SK-N-SH (cell line): ENCODE data around the gene HSPG2. TPM values are rescaled to one million over a fixed set of nuclear protein-coding genes. Genes with fewer than 3 reads are reported as not detected.

ENCODE experiments used
- CTCF ChIA-PET: fragments of 300-600, 350-600 bp; formaldehyde crosslinking; extraction: SDS; loops from one replicate; lab custom pipeline; 2021; lab: Yijun Ruan, JAX
- POLR2A ChIA-PET: fragments of 350-600 bp; sonication (Branson Sonifier 250); formaldehyde crosslinking; extraction: SDS; loops from one replicate; lab custom pipeline; 2020; ENCODE audit warnings: antibody characterized with exemption, inconsistent platforms; lab: Yijun Ruan, JAX
- DNase-seq: peaks from one replicate; pipeline ENCODE4 v3.0.0; 2012
- H2AFZ ChIP-seq: fragments of 200-600 bp; sonication (generic); 2 replicates; pipeline ENCODE4 v1.8.1; 2016; ENCODE audit warnings: antibody characterized with exemption, mild to moderate bottlenecking, low read depth
- H3F3A ChIP-seq: fragments of 200-600 bp; sonication (generic); replicated peaks from 2 replicates; pipeline ENCODE3; 2016; ENCODE audit warnings: antibody characterized with exemption, mild to moderate bottlenecking; ENCODE audit not compliant: insufficient read depth
- H3K27ac ChIP-seq, 2 experiments: fragments of 200-500 bp in 1 of 2; fragments of 200-600 bp in 1 of 2; sonication (Bioruptor generic) in 1 of 2; sonication (generic), shearing (Covaris generic) in 1 of 2; 2 replicates each; pipeline versions ENCODE4 v1.5.1 to v1.6.1; 2014 to 2016; ENCODE audit warnings: low read depth in 2 of 2, inconsistent platforms in 1 of 2, low read length in 1 of 2, mild to moderate bottlenecking in 1 of 2, mixed read lengths in 1 of 2
- H3K27me3 ChIP-seq: fragments of 200-600 bp; sonication (generic), shearing (Covaris generic); 2 replicates; pipeline ENCODE4 v1.6.1; 2016; ENCODE audit warnings: mixed run types; ENCODE audit not compliant: insufficient read depth
- H3K36me3 ChIP-seq, 2 experiments: fragments of 200-500 bp in 1 of 2; fragments of 200-600 bp in 1 of 2; sonication (Bioruptor generic) in 1 of 2; sonication (generic) in 1 of 2; replicated peaks in 1 of 2; 2 replicates each; pipeline versions ENCODE3 to v1.5.1; 2014 to 2016; ENCODE audit warnings: low read length in 1 of 2, mild to moderate bottlenecking in 1 of 2; ENCODE audit not compliant: insufficient read depth in 2 of 2, control insufficient read depth in 1 of 2
- H3K4me1 ChIP-seq, 2 experiments: fragments of 200-500 bp in 1 of 2; fragments of 200-600 bp in 1 of 2; sonication (Bioruptor generic) in 1 of 2; sonication (generic), shearing (Covaris generic) in 1 of 2; 2 replicates each; pipeline versions ENCODE4 v1.5.1 to v1.6.1; 2014 to 2016; ENCODE audit warnings: low read depth in 1 of 2, low read length in 1 of 2, mixed run types in 1 of 2; ENCODE audit not compliant: insufficient read depth in 2 of 2, control insufficient read depth in 1 of 2
- H3K4me2 ChIP-seq: fragments of 200-600 bp; sonication (generic), shearing (Covaris generic); 2 replicates; pipeline ENCODE4 v1.6.1; 2017; ENCODE audit warnings: mixed run types
- H3K4me3 ChIP-seq, 2 experiments: fragments of 200-500 bp in 1 of 2; fragments of 200-600 bp in 1 of 2; sonication (Bioruptor generic) in 1 of 2; sonication (generic), shearing (Covaris generic) in 1 of 2; 2 replicates each; pipeline versions ENCODE4 v1.5.1 to v1.8.1; 2014 to 2016; ENCODE audit warnings: low read depth in 2 of 2, inconsistent platforms in 1 of 2, low read length in 1 of 2, mild to moderate bottlenecking in 1 of 2, mixed read lengths in 1 of 2, moderate library complexity in 1 of 2
- H3K79me2 ChIP-seq: fragments of 200-600 bp; sonication (generic); 2 replicates; pipeline ENCODE4 v1.8.1; 2017; ENCODE audit warnings: mild to moderate bottlenecking; ENCODE audit not compliant: insufficient read depth
- H3K9ac ChIP-seq: fragments of 200-600 bp; sonication (generic); 2 replicates; pipeline ENCODE4 v1.6.1; 2017; ENCODE audit warnings: mixed run types
- H3K9me2 ChIP-seq: fragments of 200-600 bp; sonication (generic); 2 replicates; pipeline ENCODE4 v1.6.1; 2017; ENCODE audit warnings: mixed run types
- H3K9me3 ChIP-seq: fragments of 200-600 bp; sonication (generic); 2 replicates; pipeline ENCODE4 v1.6.1; 2017; ENCODE audit warnings: mixed run types, mild to moderate bottlenecking, moderate library complexity
- H4K20me1 ChIP-seq: fragments of 200-600 bp; sonication (generic); 2 replicates; pipeline ENCODE4 v1.6.1; 2017; ENCODE audit warnings: mild to moderate bottlenecking, mixed run types; ENCODE audit not compliant: insufficient read depth
- CHD2 ChIP-seq: fragments of 150-350 bp; IDR thresholded peaks from 2 replicates; pipeline ENCODE4 v1.6.1; 2018; ENCODE audit warnings: low read length; ENCODE audit not compliant: partially characterized antibody
- EP300 ChIP-seq, 2 experiments: IDR thresholded peaks; 2 replicates each; pipeline versions ENCODE4 v1.4.0 to v1.6.1; 2012; ENCODE audit warnings: borderline replicate concordance in 1 of 2, low read depth in 1 of 2, low read length in 1 of 2
- EZH2phosphoT487 ChIP-seq: fragments of 200-600 bp; sonication (generic); IDR thresholded peaks from 2 replicates; pipeline ENCODE4 v1.6.1; 2017; ENCODE audit warnings: low read depth, mixed run types, mild to moderate bottlenecking, antibody characterized with exemption, moderate library complexity, borderline replicate concordance
- FOXJ3 ChIP-seq: sonication (generic); formaldehyde crosslinking; IDR thresholded peaks from 2 replicates; pipeline ENCODE4 v1.5.1; 2020; ENCODE audit warnings: mild to moderate bottlenecking, missing genetic modification reagents
- FOXM1 ChIP-seq: IDR thresholded peaks from 2 replicates; pipeline ENCODE4 v1.4.0; 2012; ENCODE audit warnings: low read depth, mild to moderate bottlenecking
- GABPA ChIP-seq: IDR thresholded peaks from 2 replicates; pipeline ENCODE4 v1.4.0; 2012; ENCODE audit warnings: low read depth, mild to moderate bottlenecking
- MEF2A ChIP-seq: IDR thresholded peaks from 2 replicates; pipeline ENCODE4 v1.4.0; 2012; ENCODE audit warnings: low read depth, borderline replicate concordance
- NFIC ChIP-seq: IDR thresholded peaks from 2 replicates; pipeline ENCODE4 v1.4.0; 2012; ENCODE audit warnings: borderline replicate concordance
- POLR2AphosphoS5 ChIP-seq: IDR thresholded peaks from 2 replicates; pipeline ENCODE4 v1.6.1; 2012; ENCODE audit warnings: low read depth, low read length
- RAD21 ChIP-seq: IDR thresholded peaks from 2 replicates; pipeline ENCODE4 v1.6.1; 2012; ENCODE audit warnings: mild to moderate bottlenecking, low read length
- RCOR1 ChIP-seq: fragments of 150-350 bp; IDR thresholded peaks from 2 replicates; pipeline ENCODE4 v1.6.1; 2017; ENCODE audit warnings: antibody characterized with exemption, low read length
- RFX5 ChIP-seq: IDR thresholded peaks from 2 replicates; pipeline ENCODE4 v1.6.1; 2012; ENCODE audit warnings: mild to moderate bottlenecking, improper control_type of control experiment, low read length
- RXRA ChIP-seq: IDR thresholded peaks from 2 replicates; pipeline ENCODE4 v1.4.0; 2012; ENCODE audit warnings: low read depth, mild to moderate bottlenecking, borderline replicate concordance
- USF1 ChIP-seq: IDR thresholded peaks from 2 replicates; pipeline ENCODE4 v1.4.0; 2012; ENCODE audit warnings: low read depth, borderline replicate concordance
- USF2 ChIP-seq: fragments of 150-350 bp; IDR thresholded peaks from 2 replicates; pipeline ENCODE4 v1.6.1; 2017; ENCODE audit warnings: antibody characterized with exemption, low read length, low read depth, borderline replicate concordance
- ZBTB33 ChIP-seq: IDR thresholded peaks from 2 replicates; pipeline ENCODE4 v1.4.0; 2012; ENCODE audit warnings: low read depth, borderline replicate concordance
- WGBS: methylation state at CpG from one replicate; pipeline ENCODE4 v1.1.6; 2017; ENCODE audit warnings: low lambda C conversion rate; 5-methylcytosine and 5-hydroxymethylcytosine counted together
- polyA plus RNA-seq, 3 experiments: library from polyadenylated mRNA; depleted of rRNA; stranded (reverse); fragments of >200 nt; gene quantifications; 2 replicates each; pipeline ENCODE4 v1.2.3, GENCODE V29; 2012
- TF ChIP-seq, protein P1 (sequence below): IDR thresholded peaks from 2 replicates; pipeline ENCODE4; 2012

HSPG2 gene
- polyA plus RNA-seq, 1 of the 3 experiments (the other 2 are of a cell fraction) = 28.9 TPM

DNA sequence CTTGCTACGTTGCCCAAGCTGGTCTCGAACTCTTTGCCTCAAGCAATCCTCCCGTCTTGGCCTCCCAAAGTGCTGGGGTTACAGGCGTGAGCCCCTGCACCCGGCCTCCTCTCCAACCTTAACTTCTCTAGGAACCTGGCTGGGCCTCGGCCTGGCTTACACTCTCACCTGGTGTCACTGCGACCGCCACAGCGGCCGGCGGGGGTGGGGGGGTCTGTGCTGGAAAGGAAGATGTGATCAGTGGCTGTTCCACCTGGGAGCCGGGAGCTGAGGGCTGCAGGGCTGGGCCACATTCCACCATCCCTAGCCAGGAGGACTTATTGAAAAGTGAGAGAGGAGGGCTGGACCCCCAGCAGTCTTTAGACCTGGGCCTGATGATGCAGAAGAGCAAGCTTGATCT lies 48.6 kb downstream of the HSPG2 start:
- TF ChIP-seq ZBTB33 (no peak), FOXM1 (no peak), USF1 (no peak), NFIC (no peak), CHD2 (no peak), GABPA (no peak), RFX5 (no peak), EP300 (IDR thresholded peaks at IDR 0.05; ENCODE audit: borderline replicate concordance in 1 of 2, low read depth in 1 of 2, low read length in 1 of 2) (no peak), MEF2A (no peak)
- TF ChIP-seq, protein P1, sequence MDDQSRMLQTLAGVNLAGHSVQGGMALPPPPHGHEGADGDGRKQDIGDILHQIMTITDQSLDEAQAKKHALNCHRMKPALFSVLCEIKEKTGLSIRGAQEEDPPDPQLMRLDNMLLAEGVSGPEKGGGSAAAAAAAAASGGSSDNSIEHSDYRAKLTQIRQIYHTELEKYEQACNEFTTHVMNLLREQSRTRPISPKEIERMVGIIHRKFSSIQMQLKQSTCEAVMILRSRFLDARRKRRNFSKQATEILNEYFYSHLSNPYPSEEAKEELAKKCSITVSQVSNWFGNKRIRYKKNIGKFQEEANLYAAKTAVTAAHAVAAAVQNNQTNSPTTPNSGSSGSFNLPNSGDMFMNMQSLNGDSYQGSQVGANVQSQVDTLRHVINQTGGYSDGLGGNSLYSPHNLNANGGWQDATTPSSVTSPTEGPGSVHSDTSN = no peak
- H3K4me2 ChIP-seq = no peak overlapping the region
- H4K20me1 ChIP-seq = no peaks in the 10 kb centered on the region
- H3K79me2 ChIP-seq = no peaks in the 10 kb centered on the region
- 92% methylated on average over 12 of the region's 12 CpGs for WGBS
- no peak overlapping the region for H2AFZ ChIP-seq
- H3K4me3 ChIP-seq = no peak overlapping the region
- ChIA-PET CTCF (interaction anchor here (1.0 kb wide), 1 partner anchor 9 kb away, joined by 3 read pairs; no protein-coding TSS in a partner anchor), POLR2A (no interaction called here)
- H3K36me3 ChIP-seq = peaks cover 8 to 29% of the 10 kb centered on the region in 2 experiments
- no peak for DNase-seq
- no peaks in the 10 kb centered on the region for H3K9me2 ChIP-seq
- H3K9me3 ChIP-seq = no peaks in the 10 kb centered on the region
- H3K27ac ChIP-seq = no peak overlapping the region
- no peaks in the 10 kb centered on the region for H3K27me3 ChIP-seq
- no peaks in the 10 kb centered on the region for H3F3A ChIP-seq
- no peak overlapping the region for H3K9ac ChIP-seq
- no peaks in the 10 kb centered on the region for H3K4me1 ChIP-seq

- CTCF ChIA-PET = no interaction called here
- Histone ChIP-seq H3K4me3 (no peak overlapping the region), H3K36me3 (peaks cover 8 to 25% of the 10 kb centered on the region in 2 experiments)
Measured at GRCh38 chr1:21887796-21888195, 49.3 kb downstream of the HSPG2 start.

More at GRCh38 chr1:21887796-21888195, 49.3 kb downstream of the HSPG2 start:
- POLR2A ChIA-PET = no interaction called here
- H3K4me1 ChIP-seq = no peaks in the 10 kb centered on the region
- H4K20me1 ChIP-seq = no peaks in the 10 kb centered on the region
- DNase-seq = no peak
- H2AFZ ChIP-seq = no peak overlapping the region
- no peaks in the 10 kb centered on the region for H3K79me2 ChIP-seq
- no peak overlapping the region for H3K9ac ChIP-seq
- no peak for TF ChIP-seq POLR2AphosphoS5
- no peak for TF ChIP-seq USF2
- TF ChIP-seq EZH2phosphoT487 = no peak
- no peak for TF ChIP-seq RAD21
- TF ChIP-seq FOXJ3 (CRISPR knock-in tag) = no peak
- TF ChIP-seq RXRA = no peak
- TF ChIP-seq NFIC = no peak
- TF ChIP-seq RFX5 = no peak
- TF ChIP-seq RCOR1 = no peak
- TF ChIP-seq CHD2 = no peak
- no peaks in the 10 kb centered on the region for H3K27me3 ChIP-seq
- H3K9me2 ChIP-seq = no peaks in the 10 kb centered on the region
- WGBS = 91% methylated on average over 11 of the region's 11 CpGs
- no peaks in the 10 kb centered on the region for H3F3A ChIP-seq
- no peak overlapping the region for H3K27ac ChIP-seq
- no peak overlapping the region for H3K4me2 ChIP-seq
- H3K9me3 ChIP-seq = no peaks in the 10 kb centered on the region
